ENCODE measurements around the gene C17orf114.

Gene C17orf114

GRCh38 chr17:4772235-4772613 is 29.9 kb downstream of the C17orf114 start:
- 0 out of 2 replicates have a peak, but pooled peaks cover 4% of the 10 kb centered on the region for H3K27me3 ChIP-seq (ENCODE audit: insufficient read depth, low read depth)
- H3F3A ChIP-seq (ENCODE audit: insufficient read depth, low read depth), result no peaks in the 10 kb centered on the region
- no peaks in the 10 kb centered on the region for H3K4me1 ChIP-seq (replicated peaks; ENCODE audit: insufficient read depth)
- H2AFZ ChIP-seq, result no peak overlapping the region
- ChIA-PET POLR2A (ENCODE audit: unreplicated experiment) (no interaction called here), CTCF (interaction anchor here (1.0 kb wide), 1 partner anchor 62 kb away, joined by 4 read pairs; the partner anchor contains the start of gene ARRB2)
- no peak overlapping the region for H3K27ac ChIP-seq
- no peaks in the 10 kb centered on the region for H3K79me2 ChIP-seq (ENCODE audit: low read depth)
- TF ChIP-seq EZH2 (IDR thresholded peaks at IDR 0.05; ENCODE audit: low read depth), result no peak
- TF ChIP-seq, protein P1, sequence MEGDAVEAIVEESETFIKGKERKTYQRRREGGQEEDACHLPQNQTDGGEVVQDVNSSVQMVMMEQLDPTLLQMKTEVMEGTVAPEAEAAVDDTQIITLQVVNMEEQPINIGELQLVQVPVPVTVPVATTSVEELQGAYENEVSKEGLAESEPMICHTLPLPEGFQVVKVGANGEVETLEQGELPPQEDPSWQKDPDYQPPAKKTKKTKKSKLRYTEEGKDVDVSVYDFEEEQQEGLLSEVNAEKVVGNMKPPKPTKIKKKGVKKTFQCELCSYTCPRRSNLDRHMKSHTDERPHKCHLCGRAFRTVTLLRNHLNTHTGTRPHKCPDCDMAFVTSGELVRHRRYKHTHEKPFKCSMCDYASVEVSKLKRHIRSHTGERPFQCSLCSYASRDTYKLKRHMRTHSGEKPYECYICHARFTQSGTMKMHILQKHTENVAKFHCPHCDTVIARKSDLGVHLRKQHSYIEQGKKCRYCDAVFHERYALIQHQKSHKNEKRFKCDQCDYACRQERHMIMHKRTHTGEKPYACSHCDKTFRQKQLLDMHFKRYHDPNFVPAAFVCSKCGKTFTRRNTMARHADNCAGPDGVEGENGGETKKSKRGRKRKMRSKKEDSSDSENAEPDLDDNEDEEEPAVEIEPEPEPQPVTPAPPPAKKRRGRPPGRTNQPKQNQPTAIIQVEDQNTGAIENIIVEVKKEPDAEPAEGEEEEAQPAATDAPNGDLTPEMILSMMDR (conservative IDR thresholded peaks at IDR 0.05), result no peak
- H3K9me3 ChIP-seq (ENCODE audit: insufficient read depth, low read depth), result no peaks in the 10 kb centered on the region
- H3K9me2 ChIP-seq (ENCODE audit: insufficient read depth), result no peaks in the 10 kb centered on the region
- H3K4me2 ChIP-seq, result no peak overlapping the region
- no TSS peak for BruUV-seq (replicated peaks)
- H4K20me1 ChIP-seq (ENCODE audit: insufficient read depth), result no peaks in the 10 kb centered on the region
- no peaks in the 10 kb centered on the region for H3K36me3 ChIP-seq (ENCODE audit: low read depth)
- H3K4me3 ChIP-seq, result no peak overlapping the region
- intact Hi-C loops (cut with micrococcal nuclease; ENCODE audit: unreplicated experiment), result no loop called here
- no peak for DNase-seq

GRCh38 chr17:4771519-4772234 is 30.5 kb downstream of the C17orf114 start, which contains the start of gene TM4SF5:
TM4SF5 (plus strand) TSS chr17:4771886; CDS start chr17:4771923, 37 bp downstream.
- intact Hi-C loops (cut with micrococcal nuclease; ENCODE audit: unreplicated experiment), result no loop called here
- H4K20me1 ChIP-seq (ENCODE audit: insufficient read depth), result no peaks in the 10 kb centered on the region
- no peaks in the 10 kb centered on the region for H3K79me2 ChIP-seq (ENCODE audit: low read depth)
- peak within 1 kb of the TSS; percentile 11 for H3K4me2 ChIP-seq
- TF ChIP-seq, protein P1 (conservative IDR thresholded peaks at IDR 0.05), result no peak
- no peak for TF ChIP-seq EZH2 (IDR thresholded peaks at IDR 0.05; ENCODE audit: low read depth)
- no peaks in the 10 kb centered on the region for H3K36me3 ChIP-seq (ENCODE audit: low read depth)
- no TSS peak for BruUV-seq (replicated peaks)
- ChIA-PET POLR2A (ENCODE audit: unreplicated experiment) (no interaction called here), CTCF (no interaction called here)
- H2AFZ ChIP-seq, result no peak within 1 kb of the TSS
- no peaks in the 10 kb centered on the region for H3K4me1 ChIP-seq (replicated peaks; ENCODE audit: insufficient read depth)
- no peak within 1 kb of the TSS for H3K27ac ChIP-seq
- no peaks in the 10 kb centered on the region for H3K9me2 ChIP-seq (ENCODE audit: insufficient read depth)
- H3K27me3 ChIP-seq (ENCODE audit: insufficient read depth, low read depth), result 0 out of 2 replicates have a peak, but pooled peaks cover 4% of the 10 kb centered on the region
- peak in 1 of 2 experiments; percentile 23 for DNase-seq
- no peak within 1 kb of the TSS for H3K4me3 ChIP-seq
- no peaks in the 10 kb centered on the region for H3F3A ChIP-seq (ENCODE audit: insufficient read depth, low read depth)
- no peaks in the 10 kb centered on the region for H3K9me3 ChIP-seq (ENCODE audit: insufficient read depth, low read depth)

DNA sequence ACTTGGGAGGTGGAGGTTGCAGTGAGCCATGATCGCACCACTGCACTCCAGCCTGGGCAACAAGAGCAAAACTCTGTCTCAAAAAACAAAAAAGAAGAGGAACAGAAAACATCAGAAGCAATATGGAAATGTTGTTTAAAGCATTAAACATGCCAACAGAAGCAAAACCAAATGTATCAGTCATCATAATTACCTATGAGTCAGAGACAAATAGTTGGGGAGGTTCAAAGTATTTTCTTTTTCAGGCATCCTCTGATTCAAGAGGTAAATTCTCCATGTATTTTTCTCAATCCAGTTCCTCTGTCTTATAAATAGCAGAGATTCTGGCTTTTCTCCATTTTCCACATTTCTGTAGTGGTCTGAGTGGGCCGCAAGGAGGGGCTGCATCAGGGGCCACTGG is 32.5 kb downstream of the C17orf114 start:
- ChIA-PET POLR2A (ENCODE audit: unreplicated experiment) (no interaction called here), CTCF (no interaction called here)
- no peaks in the 10 kb centered on the region for H3K4me1 ChIP-seq (replicated peaks; ENCODE audit: insufficient read depth)
- H3K36me3 ChIP-seq (ENCODE audit: low read depth), result no peaks in the 10 kb centered on the region
- no peaks in the 10 kb centered on the region for H3F3A ChIP-seq (ENCODE audit: insufficient read depth, low read depth)
- no peak overlapping the region for H3K27ac ChIP-seq
- no peak overlapping the region for H3K4me3 ChIP-seq
- peak in 1 of 2 experiments; percentile 55 for DNase-seq
- H3K9me2 ChIP-seq (ENCODE audit: insufficient read depth), result no peaks in the 10 kb centered on the region
- no TSS peak for BruUV-seq (replicated peaks)
- 0 out of 2 replicates have a peak, but pooled peaks cover 4% of the 10 kb centered on the region for H3K27me3 ChIP-seq (ENCODE audit: insufficient read depth, low read depth)
- H2AFZ ChIP-seq, result no peak overlapping the region
- no peak overlapping the region for H3K4me2 ChIP-seq
- TF ChIP-seq, protein P1 (conservative IDR thresholded peaks at IDR 0.05), result no peak
- no peak for TF ChIP-seq EZH2 (IDR thresholded peaks at IDR 0.05; ENCODE audit: low read depth)
- no peaks in the 10 kb centered on the region for H4K20me1 ChIP-seq (ENCODE audit: insufficient read depth)
- H3K9me3 ChIP-seq (ENCODE audit: insufficient read depth, low read depth), result no peaks in the 10 kb centered on the region
- intact Hi-C loops (cut with micrococcal nuclease; ENCODE audit: unreplicated experiment), result no loop called here
- H3K79me2 ChIP-seq (ENCODE audit: low read depth), result no peaks in the 10 kb centered on the region

Data from PC-9 (cell line).